ENCODE measurements around the gene ARHGAP15.

- no peak for TF ChIP-seq CTCF (IDR thresholded peaks at IDR 0.05)
- TF ChIP-seq ZFX (IDR thresholded peaks at IDR 0.05; ENCODE audit: borderline replicate concordance) = no peak
Observed at GRCh38 chr2:143280097-143280757, 151.0 kb downstream of the ARHGAP15 start.

All from 22Rv1 (cell line).